NCI-H128 (cell line): ENCODE results near the gene CRLF1.

Experiments
- DNase-seq: peaks from one replicate; lab custom pipeline; 2025; ENCODE audit not compliant: unreplicated experiment; lab: John Stamatoyannopoulos, UW

Gene CRLF1

GRCh38 chr19:18606281-18607225 is at the start of gene CRLF1:
CRLF1 (minus strand) TSS chr19:18606799; CDS start chr19:18606656, 143 bp downstream.
- no peak for DNase-seq

GRCh38 chr19:18655173-18655844 is 48.7 kb upstream of the CRLF1 start:
- DNase-seq, result no peak

GRCh38 chr19:18654469-18654868 is 47.9 kb upstream of the CRLF1 start:
- DNase-seq, result no peak

- no peak for DNase-seq
These were observed 47.3 kb upstream of the CRLF1 start for GRCh38 chr19:18653853-18654252.

- DNase-seq, result no peak
These were observed 45.1 kb upstream of the CRLF1 start for GRCh38 chr19:18651733-18652132.

GRCh38 chr19:18651300-18651699 is 44.7 kb upstream of the CRLF1 start:
- DNase-seq, result no peak

GRCh38 chr19:18650468-18651041 is 44.0 kb upstream of the CRLF1 start:
- DNase-seq, result no peak

- DNase-seq, result no peak
These were observed 43.4 kb upstream of the CRLF1 start for GRCh38 chr19:18650021-18650390.

DNA sequence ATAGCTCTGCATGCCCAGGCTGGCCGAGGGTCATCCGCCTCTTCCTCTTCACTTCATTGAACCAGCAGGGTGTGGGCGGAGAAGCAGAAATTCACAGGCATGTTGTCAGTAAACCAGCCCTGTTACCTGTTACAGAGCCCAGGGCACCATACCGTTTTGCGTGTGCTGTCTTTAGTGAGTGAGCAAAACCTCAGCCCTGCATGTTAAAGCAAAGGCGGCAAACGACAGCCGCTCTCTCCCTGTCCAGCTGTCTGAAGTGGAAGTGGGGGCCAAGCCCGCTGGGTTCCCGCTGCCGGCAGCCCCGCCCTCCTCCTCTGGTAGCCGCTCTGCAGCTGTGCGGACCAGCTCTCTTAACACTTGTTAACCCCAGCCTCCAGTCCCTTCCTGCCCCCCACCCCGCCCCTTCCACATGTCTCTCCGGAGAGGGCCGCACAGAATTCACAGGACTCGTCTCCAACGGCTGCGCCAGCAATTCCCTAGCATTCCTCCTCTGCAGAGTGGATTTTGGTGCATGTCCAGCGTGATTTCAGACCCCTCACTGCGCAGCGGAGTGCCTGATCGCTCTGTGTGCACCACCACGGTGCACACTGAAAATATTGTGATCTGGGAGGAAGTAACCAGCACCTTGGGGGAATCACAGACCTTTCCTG is 42.9 kb upstream of the CRLF1 start:
- DNase-seq, result no peak

GRCh38 chr19:18648973-18649315 is 42.3 kb upstream of the CRLF1 start:
- no peak for DNase-seq

DNA sequence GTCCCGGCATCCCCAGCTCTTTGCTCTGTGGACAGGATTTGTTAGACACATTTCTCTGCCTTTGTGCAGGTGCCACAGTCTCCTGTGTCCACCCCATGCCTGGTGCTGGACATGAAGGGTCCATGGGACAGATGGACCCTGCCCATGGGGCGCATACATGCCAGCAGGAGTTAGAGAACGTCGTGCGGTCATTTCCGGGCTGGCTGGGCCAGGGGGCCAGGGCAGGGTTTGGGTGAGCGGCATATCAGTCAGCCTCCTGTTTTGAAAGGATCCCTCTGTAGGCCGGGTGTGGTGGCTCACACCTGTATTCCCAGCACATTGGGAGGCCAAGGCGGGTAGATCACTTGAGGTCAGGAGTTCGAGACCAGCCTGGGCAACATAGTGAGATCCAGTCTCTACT is 41.2 kb upstream of the CRLF1 start:
- DNase-seq, result no peak

- DNase-seq, result no peak
These were observed 40.8 kb upstream of the CRLF1 start for GRCh38 chr19:18647371-18647767.

DNA sequence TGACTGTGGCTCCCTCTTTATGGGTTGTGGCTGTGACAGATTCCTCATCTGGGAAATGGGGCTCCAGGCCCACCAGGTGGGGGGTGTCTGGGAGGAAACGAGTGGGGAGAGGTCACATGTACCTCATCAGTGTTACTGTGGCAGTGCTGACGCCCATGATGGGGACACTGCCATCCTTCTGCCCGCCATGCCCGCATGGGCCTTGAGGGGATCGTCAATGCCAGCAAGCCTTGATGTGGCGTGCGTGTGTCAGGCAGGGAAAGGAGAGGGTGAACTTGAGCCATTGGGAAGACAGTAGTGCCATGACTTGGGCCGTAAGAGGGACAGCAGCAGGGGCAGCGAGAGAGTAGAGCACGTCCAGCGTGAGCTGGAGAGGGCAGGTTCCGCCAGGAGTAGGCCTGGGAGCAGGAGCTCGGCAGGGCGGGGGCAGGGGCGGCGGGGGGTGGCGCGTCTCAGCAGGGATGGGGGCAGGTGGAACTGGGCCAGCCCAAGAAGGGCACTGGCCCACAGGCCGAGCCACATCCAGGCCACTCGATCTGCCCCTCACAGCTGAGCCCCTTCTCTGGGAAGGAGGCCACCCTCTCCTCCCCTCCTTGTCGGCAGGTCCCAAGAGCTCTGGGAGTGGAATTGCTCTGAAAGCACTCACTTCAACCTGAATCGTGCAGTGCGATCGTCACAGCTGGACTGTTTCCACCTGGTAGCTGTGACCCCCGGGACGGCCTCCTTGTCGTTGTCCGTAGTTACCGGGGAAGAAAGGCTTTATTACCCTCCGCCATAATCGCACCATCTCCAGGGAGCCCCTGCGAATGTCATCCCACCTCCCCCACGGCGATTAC is 40.2 kb upstream of the CRLF1 start:
- DNase-seq, result no peak

GRCh38 chr19:18645035-18645511 is 38.5 kb upstream of the CRLF1 start:
- DNase-seq, result no peak

GRCh38 chr19:18644196-18645034 is 37.8 kb upstream of the CRLF1 start:
- DNase-seq, result no peak

DNA sequence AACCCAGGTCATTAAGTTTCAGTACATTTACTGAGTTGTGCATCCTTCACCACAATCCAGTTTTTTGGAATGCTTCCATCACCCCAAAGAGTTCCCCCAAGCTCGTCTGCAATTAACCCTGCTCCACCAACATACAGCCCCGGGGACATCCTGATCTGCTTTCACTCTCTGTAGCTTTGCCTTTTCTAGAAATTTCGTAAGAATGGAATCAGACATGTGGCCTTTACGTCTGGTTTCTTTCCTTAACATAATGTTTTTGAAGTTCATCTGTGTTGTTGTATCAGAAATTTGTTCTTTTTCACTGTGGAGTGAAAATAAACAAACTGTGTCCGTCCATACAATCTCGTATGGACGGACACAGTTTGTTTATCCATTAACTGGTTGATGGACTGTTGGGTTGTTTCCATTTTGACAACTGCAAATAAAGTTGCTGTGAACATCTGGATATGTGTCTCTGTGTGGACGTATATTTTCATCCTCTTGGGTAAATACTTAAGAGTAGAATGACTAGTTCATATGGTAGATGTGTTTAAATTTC is 33.2 kb upstream of the CRLF1 start:
- no peak for DNase-seq

DNA sequence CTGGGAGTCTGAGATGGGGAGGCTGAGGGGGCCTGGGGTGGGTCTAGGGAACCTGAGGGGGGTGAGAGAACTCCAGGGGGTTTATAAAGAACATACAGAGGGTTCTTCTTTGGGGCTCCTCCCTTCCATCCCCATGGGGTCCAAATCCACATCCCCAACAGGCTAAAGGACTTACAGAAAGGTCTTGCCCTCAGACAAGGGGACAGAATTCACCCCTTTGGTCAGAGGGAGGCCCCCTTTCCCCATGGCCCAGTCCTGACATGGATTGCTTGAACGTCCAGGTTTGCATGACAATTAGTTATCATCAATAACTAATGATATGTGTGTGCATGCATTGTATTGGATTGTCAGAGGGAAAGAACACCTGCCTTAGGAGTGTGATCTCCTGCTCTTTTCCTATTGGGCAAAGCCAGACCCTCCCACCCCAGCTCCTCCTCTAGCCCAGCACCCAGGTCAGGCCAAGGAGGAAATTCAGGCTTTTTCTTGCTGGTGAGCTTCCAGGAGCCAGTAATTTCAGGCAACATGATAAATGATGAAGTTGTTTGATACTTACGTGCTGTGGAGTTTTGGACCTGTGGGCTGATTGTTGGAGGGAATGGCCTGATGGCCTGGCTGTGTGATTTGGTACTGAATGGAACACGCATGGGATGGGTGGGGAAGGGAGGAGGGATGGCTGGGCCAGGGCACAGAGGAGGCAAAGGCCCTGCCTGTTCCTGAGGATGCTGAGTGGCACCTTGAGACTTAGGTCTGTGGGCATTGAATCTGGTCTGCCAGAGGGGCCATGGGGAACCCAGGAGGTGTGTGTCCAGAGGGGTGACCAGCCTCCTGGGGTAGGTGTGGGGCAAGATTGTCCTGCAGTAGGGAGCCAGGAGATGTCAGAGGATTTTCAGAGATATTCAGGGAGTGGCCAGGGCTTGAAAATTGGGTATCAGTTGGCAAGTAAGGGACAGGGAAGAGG is 31.4 kb upstream of the CRLF1 start:
- no peak for DNase-seq

DNA sequence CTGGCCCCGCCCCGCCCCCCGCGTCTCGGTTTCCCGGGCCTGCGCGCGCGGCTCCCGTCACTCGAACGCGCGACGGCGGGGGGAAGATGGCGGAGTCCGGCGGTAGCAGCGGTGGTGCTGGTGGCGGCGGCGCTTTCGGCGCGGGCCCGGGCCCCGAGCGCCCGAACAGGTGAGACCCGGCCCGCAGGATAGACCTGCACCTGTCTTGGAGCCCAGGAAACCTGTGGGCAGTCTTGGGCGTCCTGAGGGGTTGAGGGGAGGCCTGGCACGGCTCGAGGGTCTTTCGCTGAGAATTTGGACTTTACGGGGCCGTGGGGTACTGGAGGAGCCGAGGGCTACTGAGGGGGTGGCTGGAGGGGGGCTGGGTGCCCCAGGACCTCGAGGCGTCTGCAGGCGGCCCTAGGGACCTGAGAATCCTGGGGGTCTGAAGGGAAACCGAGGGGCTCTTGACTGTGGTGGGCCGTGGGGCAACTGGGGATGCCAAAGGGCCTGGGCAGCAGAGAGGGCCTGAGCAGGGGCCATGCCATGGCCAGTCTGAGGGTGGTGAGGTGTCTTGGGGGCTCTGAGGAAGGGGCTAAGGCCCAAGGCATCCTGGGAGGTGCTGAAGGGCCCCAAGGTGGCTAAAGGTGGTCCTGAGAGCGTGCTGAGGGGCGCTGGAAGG is 30.5 kb upstream of the CRLF1 start, which contains the start of gene KLHL26:
KLHL26 (plus strand) TSS at position 60 of the 661 bp plus-strand sequence; CDS start at position 87, 27 bp downstream.
- DNase-seq, result no peak
